ENCODE results near the gene SYMPK.
"Not testable (repeated sequence)": the region's sequence is repeated elsewhere in the genome, so short reads cannot be mapped to it uniquely, and the experiment has no call there.

Gene SYMPK

DNA sequence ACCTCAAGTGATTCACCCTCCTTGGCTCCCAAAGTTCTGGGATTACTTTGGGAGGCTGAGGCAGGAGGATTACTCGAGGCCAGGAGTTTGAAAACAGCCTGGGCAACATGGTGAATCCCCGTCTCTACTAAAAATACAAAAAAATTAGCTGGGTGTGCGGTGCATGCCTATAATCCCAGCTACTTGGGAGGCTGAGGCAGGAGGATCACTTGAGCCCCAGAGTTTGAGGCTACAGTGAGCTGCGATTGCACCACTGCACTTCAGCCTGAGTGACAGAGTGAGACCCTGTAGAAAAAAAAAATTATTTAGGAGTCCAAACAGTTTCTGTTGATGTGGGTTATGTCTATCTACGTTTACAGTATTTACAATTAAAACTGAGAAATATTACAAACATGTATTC, 7.9 kb upstream of the SYMPK start:
- no peak overlapping the region for H3K4me3 ChIP-seq (ENCODE audit: low read depth, low read length)

DNA sequence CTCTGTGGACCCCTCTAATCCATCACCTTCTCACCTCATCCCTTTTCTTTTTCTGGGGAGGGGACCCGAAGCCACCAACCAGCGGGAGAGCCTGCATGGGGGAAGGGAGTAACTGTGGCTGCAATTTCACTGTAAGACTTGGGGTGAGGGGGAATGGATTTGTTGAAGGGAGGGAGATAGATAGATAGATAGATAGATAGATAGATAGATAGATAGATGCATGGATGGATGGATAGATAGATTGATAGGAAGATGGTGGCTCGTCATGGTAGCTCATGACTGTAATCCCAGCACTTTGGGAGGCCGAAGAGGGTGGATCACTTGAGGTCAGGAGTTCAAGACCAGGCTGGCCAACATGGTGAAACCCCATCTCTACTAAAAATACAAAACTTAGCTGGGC, 4.3 kb upstream of the SYMPK start:
- not testable (repeated sequence) for H3K4me3 ChIP-seq (ENCODE audit: low read depth, low read length)

DNA sequence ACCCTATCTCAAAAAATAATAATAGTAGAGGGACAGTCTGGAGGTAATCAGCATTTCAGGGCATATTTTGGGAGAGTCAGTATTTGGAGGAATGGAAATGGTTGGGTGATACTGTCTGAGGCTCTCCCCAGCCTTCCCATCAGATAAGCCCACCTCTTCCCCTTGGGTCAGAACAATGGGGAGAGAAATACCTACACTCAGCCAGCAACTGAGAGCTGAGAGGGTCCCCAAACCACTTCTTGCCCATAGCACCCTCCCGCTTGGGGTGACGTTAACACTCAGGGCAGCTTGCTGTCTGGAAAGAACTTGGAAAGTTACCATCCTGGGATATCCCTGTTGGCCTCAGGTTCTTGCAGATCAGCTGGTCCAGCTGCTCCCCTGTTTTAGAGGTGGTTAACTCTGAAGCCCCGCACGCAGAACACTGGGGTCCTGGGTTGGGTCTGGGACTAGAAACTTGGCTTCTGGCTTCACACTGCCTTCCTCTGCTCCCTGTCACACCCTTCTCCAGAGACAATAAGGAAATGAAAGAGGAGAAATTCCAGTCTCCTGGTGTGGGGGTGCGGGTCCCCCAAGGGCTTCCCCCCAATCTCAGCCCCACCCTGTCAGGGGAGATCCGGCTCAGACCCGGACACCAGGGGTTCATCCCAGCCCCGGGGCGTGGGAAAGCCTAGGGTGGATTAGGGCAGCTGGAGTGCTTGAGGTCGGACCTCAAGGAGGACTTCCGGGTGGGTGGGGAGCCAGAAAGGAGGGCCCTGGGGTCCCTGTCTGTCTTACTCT, 3.6 kb upstream of the SYMPK start:
- no peak overlapping the region for H3K4me3 ChIP-seq (ENCODE audit: low read depth, low read length)

GRCh38 chr19:45865269-45865948, 2.5 kb upstream of the SYMPK start:
- H3K4me3 ChIP-seq (ENCODE audit: low read depth, low read length), result peak overlapping the region; percentile 88

- H3K4me3 ChIP-seq (ENCODE audit: low read depth, low read length), result peak overlapping the region; percentile 88
Observed at GRCh38 chr19:45864629-45865082, 1.7 kb upstream of the SYMPK start.

DNA sequence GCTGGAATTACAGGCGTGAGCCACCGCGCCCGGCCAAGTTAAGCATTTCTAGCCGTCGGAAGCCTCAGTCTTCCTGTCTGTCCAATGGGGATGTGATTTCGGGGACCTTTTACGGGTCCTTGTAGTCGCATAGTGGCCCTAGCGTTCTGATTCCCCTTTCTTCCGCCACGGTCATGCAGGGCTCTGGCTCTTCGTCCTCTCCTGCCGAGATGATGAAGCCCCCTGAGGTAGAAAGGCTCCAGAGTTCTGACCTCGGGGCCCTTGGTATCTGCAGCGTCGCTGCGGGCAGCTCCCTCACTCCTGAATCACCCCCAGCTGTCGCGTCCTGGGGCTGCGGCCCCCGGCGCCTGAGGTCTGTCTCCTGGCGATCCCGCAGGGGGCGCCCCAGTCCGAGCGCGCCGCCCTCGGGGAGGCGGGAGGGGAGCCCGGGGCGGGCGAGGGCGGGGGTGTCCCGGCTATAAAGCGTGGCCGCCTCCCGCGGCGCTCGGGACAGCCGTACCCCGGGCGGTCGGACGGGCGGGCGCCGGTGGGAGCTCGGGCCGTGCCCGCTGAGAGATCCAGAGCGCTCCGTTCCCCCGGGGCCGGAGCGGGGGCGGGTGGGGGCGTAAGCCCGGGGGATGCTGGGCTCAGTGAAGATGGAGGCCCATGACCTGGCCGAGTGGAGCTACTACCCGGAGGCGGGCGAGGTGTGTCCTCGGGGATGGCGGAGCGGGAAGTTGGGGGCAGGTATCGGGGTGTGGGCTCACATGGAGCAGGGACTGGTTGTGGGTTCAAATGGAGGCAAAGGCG, 1.1 kb upstream of the SYMPK start, which contains the start of gene FOXA3:
Gene FOXA3 (plus strand): TSS at position 487 of the 789 bp plus-strand sequence. CDS start 131 bp downstream, at position 618.
- H3K4me3 ChIP-seq (ENCODE audit: low read depth, low read length), result peak within 1 kb of the TSS; percentile 88

- peak overlapping the region; percentile 22 for H3K4me3 ChIP-seq (ENCODE audit: low read depth, low read length)
Observed at GRCh38 chr19:45863335-45863839, 440 bp upstream of the SYMPK start.

DNA sequence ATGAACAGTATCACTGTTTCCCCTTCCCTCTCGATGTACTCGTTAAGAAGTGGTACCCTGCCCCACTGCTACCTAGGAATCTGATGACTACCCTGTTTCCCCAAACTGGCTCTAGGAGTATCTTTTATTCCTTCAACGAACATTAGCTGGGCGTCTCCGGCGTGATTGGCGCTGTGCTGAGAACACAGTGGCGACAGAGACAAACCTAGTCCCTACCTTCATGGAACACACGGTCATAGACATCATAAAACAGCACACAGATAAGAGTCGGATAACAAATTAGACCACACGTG, 730 bp downstream of the SYMPK start:
- H3K4me3 ChIP-seq (ENCODE audit: low read depth, low read length), result peak overlapping the region; percentile 90

DNA sequence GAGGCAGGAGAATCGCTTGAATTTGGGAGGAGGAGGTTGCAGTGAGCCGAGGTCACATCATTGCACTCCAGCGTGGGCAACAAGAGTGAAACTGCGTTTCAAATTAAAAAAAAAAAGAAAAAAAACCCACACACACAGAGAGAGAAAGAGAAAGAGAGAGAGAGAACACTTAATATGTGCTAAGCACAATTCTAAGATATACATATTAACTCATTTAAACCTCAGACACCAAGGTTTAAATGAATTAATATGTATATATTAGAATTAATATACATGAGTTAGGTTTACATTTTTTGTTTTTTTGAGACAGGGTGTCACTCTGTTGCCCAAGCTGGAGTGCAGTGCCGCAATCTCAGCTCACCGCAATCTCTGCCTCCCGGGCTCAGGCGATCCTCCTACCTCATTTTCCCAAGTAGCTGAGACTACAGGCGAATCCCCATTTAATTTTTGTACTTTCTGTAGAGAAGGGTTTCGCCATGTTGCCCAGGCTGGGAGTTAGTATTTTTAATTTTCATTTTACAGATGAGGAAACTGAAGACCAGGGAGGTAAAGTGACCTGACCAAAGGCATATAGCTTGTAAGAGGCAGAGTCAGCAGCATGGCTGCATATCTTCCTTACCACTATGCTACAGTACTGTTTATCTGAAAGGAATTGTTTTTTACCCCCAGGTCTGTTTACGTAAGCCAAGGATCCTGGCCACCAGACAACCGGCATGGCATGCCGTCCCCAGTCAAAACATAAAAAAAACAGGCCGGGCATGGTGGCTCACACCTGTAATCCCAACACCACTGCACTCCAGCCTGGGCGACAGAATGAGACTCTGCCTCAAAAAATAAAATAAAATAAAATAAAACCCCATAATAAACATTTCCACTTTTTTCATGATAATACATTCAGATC, 2.3 kb downstream of the SYMPK start:
- H3K4me3 ChIP-seq (ENCODE audit: low read depth, low read length), result no peak overlapping the region

- no peak overlapping the region for H3K4me3 ChIP-seq (ENCODE audit: low read depth, low read length)
Observed at GRCh38 chr19:45854167-45854778, 8.7 kb downstream of the SYMPK start.

- no peak overlapping the region for H3K4me3 ChIP-seq (ENCODE audit: low read depth, low read length)
Observed at GRCh38 chr19:45852983-45853382, 10.0 kb downstream of the SYMPK start.

GRCh38 chr19:45852145-45852750, 10.7 kb downstream of the SYMPK start:
- no peak overlapping the region for H3K4me3 ChIP-seq (ENCODE audit: low read depth, low read length)

DNA sequence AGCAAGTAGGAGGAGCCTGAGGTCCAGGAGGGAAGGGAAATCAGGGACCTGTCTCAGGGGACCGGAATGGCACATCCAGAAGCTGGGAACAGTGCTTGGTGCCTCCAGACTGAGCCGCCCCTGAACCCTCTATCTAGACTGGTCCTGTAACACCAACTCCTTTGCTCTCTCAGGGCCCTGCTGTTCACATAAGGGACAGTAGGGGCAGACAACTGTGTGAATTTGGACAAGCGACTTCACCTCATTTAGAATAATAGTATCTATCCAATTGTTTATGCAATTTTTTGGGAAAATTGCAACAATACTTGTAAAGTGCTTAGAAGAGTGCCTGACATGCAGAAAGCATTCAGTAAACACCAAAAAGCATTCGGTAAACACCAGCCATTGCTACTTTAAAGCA, 14.0 kb downstream of the SYMPK start:
- no peak overlapping the region for H3K4me3 ChIP-seq (ENCODE audit: low read depth, low read length)

DNA sequence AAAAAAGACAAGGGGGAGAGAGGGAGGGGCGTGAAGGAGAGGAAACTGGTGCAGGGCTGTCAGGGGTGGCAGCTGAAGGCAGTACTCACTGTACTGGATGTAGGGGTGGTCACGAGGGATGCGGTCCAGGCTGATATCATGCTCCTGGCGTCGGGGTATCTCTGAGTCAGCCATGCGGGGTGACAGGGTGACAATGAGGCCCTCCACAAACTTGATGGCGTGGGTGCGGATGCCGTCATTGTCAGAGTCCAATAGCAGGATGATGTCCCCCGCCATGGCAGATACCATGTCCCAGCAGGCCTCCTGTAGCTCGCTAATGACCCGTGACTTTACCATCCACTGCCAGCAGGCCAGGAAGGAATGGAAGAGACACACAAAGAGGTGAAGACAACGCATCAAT, 15.3 kb downstream of the SYMPK start:
- no peak overlapping the region for H3K4me3 ChIP-seq (ENCODE audit: low read depth, low read length)

GRCh38 chr19:45842198-45842597, 20.7 kb downstream of the SYMPK start:
- no peak overlapping the region for H3K4me3 ChIP-seq (ENCODE audit: low read depth, low read length)

- no peak overlapping the region for H3K4me3 ChIP-seq (ENCODE audit: low read depth, low read length)
Observed at GRCh38 chr19:45834970-45835369, 28.0 kb downstream of the SYMPK start.

- H3K4me3 ChIP-seq (ENCODE audit: low read depth, low read length), result no peak overlapping the region
Observed at GRCh38 chr19:45828945-45829344, 34.0 kb downstream of the SYMPK start.

- H3K4me3 ChIP-seq (ENCODE audit: low read depth, low read length), result no peak overlapping the region
Observed at GRCh38 chr19:45828523-45828922, 34.4 kb downstream of the SYMPK start.

- H3K4me3 ChIP-seq (ENCODE audit: low read depth, low read length), result no peak overlapping the region
Observed at GRCh38 chr19:45827459-45828093, 35.4 kb downstream of the SYMPK start.

Measured in iPS-11a (cell line).